NCI-H748 (cell line): ENCODE results near the gene QRFP.

Experiments used
- DNase-seq: peaks from one replicate; lab custom pipeline; 2025; ENCODE audit not compliant: unreplicated experiment; lab: John Stamatoyannopoulos, UW

Gene QRFP, protein sequence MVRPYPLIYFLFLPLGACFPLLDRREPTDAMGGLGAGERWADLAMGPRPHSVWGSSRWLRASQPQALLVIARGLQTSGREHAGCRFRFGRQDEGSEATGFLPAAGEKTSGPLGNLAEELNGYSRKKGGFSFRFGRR

DNA sequence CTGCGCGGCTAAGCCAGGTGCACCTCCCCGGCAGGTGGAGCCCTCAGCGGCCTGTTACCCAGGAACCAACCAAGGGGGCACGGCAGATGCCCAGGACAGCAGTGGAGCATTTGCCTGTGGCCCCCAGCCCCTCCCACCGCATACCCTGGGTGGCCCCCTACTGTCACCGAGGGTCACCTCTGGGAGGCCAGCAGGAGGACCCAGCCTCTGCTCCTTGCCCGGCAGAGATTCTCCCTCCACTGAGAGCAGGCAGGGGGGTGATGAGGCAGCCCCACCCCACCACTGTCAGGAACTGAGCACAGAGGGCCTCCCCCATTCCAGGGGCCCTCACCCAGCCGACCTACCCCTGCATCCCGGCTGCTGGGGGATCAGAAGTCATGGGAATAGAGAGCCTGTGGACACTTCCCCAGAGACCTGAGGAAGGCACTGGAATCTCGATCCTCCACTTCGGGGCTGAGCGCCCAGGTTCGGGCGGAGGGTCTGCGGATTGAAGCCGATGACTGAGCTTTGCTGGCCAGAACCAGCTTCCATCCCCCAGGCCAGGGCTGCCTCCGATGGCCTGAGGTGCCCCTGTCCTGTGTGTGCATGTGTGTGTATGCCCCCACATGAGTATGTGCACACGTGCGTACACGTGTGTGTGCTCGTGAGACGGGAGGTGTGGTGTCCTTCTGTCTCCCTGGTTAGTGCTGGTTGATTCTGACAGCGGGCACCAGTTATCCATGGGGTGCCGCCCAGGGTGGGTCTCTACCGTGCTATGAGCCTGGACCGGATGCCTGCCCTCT lies at the start of gene QRFP:
Gene QRFP, minus strand, starts transcription at position 580 of the 782 bp plus-strand sequence. CDS start 2,974 bp downstream, outside the sequence.
- DNase-seq: peak; percentile 20

DNA sequence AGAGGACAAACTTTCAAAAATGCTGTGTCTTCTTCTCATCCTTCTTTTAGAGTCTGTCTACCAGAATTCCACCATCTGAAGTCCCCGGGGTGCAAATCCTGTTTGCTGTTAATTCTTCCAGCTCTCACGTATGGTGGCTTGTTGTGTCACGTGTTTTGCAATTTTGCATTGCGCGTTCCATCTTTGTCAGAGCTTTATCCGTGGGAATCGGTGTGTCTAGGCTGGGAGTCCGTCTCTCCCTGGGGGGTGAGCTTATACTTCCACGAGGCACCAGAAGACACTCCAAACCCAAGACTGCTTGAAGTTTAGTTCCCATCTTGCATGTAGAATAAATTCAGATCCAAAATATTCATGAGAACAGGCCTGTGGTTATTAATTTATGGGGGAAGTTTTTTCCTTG lies 48.6 kb upstream of the QRFP start:
- DNase-seq: no peak

DNA sequence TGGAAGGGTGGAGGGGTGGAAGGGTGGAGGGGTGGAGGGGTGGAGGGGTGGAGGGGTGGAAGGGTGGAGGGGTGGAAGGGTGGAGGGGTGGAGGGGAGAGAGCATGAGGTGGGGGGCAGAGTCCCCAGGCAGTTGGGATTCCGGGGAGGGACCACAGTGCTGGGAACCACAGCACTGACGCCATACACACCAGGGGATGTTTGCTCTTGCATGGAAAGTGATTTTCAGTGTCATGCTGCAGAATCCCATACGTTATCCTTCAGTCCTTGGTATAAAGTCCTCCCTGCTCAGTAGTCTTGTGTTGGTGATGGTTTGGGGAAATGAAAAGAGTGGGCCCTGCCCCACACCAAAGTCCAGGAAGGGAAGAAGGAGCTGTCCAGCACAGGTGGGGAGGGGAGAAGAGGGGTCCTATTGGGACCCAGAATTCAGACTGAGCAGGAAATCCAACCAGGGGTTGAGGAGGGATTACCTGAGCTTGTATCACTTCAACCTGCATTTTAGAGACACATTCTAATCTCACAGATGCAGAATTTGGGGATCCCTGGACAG lies 48.0 kb upstream of the QRFP start:
- peak; percentile 35 for DNase-seq

DNA sequence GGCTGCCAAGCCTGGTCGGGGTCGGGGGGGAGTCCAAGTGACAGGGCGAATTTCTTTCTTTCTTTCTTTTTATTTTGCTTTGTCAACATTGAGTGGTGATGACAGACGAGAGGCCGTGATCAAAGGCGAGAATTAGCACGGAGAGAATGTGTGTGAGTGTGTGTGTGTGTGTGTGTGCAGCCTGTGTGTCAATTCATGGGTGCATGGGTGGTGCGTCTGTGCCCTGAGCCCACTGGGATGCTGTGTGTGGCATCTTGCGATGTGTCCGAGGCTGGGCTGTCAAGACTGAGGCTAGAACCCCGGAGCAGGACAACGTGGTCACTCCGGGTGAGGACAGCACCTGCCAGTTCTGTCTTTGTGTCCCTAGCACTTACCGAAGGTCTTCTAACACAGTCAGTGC lies 47.2 kb upstream of the QRFP start:
- DNase-seq: no peak

DNA sequence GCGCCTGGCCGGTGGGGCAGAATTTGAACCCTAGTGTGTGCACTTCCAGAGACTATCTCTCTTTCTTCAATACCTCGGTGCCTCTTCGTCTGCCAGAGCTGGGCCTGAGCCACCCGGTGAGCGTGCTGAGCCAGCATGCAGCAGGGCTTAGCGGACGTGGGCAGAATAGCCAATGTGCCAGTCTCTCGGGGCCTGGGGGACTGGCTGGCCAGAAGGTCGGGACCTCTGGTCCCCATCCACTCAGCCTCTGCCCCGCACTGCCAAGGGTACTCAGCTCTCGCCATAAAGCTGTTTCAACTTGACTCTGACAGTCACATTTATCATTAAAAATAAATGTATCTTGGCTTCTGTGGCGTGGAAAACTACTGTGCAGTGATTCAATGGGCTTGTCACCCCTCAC lies 46.6 kb upstream of the QRFP start:
- no peak for DNase-seq

DNA sequence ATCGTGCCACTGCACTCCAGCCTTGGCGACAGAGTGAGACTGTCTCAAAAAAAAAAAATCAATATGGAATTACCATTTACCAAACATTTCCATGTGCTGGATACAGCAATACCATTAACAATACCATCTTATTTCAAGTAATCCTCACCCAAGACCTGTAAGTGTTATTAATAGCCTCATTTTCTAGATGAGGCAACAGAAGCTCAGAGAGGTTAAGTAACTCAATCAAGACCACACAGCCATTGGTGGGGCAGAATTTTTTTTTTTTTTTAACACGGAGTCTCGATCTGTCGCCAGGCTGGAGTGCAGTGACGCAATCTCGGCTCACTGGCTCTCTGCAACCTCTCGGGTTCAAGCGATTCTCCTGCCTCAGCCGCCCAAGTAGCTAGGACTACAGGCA lies 46.1 kb upstream of the QRFP start:
- DNase-seq: no peak

DNA sequence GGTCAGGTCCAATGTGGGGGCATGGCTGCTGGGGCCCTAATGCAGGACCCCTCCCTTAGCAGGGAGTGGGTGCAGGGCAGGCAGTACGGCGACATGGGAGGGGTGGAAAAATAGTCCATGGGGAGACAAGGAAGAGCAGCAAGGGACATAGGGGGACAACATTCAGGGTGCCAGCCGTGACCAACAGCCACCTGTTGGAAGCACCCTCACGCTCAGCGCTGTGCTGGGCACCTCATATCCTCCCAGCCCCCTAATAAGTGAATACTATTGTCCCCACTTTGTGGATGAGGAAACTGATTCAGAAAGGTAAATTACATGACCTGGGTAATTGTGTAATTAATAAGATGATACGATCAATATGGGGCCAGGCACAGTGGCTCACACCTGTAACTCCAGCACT lies 45.5 kb upstream of the QRFP start:
- no peak for DNase-seq

DNA sequence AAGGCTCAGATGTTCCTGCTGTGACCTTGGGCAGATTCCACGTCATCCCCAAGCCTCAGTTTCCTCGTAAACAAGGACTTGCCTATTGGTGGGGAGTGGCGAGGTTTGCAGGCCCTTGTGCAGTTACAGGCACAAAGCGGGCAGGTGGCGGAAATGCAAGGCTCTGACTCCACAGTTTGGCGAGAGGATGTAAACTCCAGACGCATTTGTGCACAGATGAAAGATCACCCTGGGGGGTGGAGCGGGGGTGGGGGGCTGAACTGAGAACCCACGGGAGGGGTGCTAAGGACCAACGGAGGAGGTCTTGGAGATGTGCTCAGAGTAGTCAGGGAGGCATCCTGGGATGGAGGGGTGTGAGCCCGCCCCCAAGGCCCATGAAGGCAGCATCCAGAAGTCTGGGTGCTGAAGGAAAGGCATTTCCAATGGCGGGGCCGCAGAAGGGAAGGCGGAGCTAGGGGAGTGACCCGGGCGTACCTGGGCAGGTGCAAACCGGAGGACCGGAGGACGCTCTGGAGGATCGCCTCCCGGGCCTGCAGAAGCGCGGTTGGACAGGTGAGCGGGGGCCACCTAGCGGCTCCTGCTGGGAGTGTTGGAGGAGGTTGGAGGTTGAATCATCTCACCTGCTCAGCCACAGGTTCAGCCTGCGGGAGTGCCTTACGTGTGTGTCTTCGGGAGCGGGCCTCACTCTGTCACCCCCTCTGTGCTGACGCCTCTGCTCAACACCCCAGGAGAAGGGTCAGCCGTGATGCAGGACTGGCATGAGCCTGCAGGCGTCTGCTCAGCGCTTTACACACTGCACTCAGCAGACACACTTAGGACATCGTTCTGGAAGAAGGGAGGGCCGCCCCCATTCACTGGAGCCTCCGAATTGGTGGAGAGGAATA lies 44.3 kb upstream of the QRFP start:
- peak; percentile 95 for DNase-seq

DNA sequence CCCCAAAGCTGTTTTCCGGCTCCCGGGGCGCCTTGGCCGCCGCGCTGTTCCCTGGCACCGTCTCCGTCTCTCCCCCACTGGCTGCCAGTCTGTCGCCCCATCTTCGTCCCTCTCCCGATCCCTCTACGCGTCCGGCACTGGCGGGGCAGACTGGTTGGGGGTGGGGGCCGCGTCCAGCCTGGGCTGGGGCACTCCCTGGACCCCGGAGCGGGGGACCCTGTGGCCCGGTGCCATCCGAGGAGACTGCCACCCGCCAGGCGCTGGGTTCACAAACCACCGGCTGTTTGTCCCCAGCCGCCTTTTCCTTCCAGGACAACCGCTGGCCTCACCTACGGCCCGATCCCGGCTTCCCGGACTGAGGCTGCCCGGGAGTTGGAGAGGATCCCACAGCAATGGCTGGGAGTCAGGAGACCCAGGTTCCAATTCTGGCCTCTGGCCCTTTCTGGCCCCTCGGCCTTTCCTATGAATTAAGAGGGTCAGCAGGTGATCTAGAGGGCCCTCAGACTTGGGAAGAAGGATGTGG lies 43.5 kb upstream of the QRFP start:
- peak; percentile 46 for DNase-seq

DNA sequence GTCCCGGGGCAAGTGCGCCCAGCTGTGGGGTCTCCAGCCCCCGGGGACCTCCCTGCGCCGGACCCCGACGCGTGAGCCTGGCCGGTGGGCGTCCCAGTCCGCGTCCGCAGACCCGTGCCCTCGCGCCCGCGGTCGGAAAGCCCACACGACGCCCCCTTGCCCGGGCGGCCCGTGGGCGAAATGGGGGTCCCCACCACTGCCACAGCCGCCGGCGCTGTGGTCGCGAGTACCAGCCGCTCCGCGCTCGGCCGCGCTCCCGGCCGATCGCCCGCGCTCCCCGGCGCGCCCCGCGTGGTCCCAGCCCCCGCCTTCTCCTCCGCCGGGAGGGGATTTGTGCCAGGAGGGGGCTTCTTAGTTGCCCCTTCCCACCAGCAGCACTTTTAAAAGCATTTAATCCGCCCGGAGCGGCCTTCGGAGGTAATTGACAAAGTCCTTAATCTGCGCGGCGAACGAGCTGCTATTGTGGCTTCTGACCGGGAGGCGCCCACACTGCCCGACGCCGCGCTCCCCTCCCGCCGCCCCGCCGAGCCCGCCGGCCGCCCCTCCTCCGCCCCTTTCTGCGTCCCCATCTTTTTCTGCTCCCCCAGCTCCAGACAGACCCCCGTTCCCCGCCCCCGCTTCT lies 42.9 kb upstream of the QRFP start:
- DNase-seq: peak; percentile 54

DNA sequence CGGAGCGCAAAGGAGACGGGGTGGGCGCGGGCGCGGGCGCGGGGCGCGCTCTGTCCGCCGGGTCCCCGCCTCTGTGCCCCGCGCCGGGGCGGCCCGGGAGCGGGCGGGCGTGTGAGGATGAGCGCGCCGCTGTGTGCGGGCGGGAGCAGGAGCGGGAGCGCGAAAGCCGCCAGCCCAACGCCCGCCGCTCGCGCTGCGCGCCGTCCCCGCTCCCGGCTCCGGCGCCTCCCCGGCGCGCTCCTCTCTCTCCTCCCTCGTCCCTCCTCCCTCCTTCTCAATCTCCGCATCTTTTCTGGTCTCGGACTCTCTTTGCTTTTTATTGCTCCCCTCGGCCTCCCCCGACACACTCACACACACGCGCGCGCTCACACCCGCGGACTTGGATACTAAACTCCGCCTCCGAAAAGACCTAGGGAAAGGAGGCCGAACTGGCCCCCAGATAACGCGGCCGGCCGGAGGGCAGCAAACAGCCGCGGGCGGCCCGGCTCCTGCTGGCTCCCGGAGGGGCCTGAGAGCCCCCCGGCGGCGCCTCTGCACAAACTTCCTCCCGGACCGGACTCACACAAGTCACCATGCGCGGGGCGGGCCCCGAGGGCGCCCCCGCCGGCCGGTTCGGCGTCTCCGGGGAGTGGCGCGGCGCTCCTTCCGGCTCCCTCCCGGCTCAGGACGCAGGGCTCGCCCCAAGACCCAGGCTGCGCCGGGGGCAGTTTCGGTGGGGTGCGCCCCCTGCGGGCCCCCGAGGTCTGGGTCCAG lies 42.2 kb upstream of the QRFP start, which contains the start of gene FIBCD1:
Gene FIBCD1, minus strand, starts transcription at position 596 of the 753 bp plus-strand sequence. CDS start 640 bp downstream, outside the sequence.
- DNase-seq: peak; percentile 72

DNA sequence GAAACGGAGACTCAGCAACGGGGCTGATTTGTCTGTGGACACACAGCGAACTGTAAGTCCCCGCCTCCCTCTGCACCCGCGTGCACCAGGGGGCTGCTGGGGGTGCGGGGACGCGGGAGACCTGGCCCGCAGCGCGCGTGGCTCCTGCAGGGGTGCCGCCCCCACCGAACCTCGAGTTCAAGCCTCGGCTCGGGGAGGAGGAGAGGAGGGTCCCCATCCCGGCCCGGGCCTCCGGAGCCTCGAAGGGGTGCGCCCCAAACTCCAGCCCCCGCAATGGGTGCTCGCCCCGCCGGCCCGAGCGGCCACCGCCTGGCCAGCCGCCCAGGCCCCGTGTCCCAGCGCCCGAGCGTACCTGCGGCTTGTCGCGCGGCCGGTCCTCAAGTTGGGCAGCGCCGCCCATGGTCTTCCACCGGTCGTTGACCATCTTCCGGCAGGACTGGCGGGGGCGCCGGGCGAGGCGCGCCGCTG lies 41.6 kb upstream of the QRFP start:
- DNase-seq: peak; percentile 71

DNA sequence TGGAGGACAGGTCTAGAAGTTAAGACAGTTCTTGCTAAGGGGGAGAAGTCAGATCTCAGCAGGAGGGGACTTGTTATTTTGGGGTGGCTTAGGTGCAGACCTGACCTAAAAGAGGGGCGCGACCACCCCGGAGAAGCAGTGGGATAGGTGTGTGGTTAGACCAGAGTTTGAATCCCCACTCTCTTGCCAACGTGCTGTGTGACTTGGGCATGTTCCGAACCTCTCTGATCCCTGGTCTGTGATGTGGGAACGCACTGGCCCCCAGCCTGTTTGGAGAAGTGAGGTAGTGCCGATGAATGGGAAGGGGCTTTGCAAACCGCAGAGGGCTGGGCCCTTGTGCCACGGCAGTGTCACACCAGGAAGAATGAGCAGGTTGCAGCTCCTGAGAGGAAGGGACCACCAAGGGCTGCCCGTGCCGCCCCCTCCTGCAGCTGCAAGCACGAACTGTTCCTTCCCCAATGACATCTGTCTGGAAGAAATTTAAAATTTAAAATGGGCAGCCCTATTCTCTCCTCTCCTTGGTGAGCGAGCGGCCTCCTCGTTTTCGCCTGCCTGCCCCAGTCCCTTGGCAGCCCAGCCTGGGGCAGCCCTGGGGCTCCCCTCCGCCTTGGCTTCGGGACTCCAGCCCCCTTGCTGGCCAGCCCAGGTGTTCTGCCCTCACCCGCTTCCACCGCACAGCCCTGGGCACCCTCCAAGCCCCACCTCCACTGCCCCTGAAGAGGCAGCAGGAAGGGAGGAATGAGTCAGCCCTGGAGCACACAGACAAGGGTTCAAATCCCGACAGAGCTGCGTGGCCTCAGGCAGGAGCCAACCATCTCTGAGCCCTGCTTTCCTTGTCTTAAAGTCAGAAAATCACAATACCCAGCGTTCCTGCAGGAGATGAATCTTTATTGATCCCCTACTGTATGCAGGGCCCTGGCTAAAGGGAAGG lies 40.8 kb upstream of the QRFP start:
- no peak for DNase-seq

DNA sequence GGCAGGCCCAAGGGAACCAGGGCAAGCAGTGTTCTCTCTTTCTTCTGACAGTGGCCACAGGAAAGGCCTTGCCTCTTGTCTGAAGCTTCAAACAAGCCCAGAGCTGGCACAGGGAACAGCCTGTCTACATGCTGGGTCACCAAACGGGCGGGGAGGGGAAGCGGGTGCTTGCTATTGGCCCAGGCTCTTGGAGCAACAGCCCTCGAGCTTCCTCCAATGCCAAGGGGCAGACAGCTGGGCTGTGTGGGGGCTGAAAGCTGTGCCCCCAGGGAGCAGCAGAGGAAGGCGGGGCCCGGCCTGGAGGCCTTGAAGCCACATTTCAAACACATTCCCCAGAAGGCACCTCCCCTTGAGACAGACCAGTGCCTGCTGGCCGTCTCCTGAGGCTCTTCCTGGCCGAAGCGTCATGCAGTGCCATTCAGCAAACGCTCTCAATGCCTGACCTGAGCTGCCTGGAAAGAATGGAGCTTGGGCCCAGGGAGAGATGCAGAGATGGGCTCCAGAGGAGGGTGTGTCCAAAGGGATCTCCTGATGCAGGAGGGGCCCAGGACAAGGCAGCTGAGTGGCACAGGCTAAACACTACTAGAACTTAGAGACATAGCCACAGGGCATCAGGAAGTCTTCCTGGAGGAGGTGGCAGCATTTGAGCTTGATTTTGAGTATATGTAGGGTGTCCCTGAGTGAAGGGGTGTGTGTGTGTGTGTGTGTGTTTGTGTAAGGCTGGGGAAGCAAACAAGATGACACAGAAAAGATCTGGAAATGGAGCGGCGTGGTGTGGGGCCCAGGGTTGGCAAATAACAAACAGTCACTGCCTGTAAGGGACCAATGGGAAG lies 39.9 kb upstream of the QRFP start:
- no peak for DNase-seq

DNA sequence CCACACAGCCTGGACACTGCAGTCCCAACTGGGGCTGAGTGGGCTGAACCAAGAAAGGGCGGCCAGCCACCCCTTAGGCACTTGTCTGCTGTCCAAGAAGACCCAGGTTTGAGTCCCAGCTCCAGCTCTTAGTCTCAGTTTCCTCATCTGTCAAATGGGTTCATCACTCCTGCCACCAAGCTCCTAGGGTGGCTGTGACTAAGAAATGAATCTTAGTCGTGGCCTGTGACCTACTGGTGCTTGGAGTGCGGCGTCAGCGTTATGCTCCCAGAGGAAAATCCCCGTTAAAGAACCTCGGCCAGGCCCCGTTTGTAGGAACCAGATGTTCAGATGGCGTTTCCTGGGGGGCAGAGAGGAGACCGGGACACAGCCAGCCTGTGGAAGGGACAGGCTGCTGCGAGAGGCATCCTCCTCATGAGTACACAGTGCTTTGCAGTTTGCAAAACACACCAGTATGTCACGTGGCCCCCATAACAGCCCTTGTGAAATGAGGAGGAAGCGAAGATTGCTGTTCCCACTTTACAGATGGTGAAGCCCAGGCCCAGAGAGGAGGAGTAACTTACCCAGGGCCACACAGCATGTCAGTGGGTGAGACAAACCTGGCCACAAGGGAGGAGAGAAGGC lies 39.1 kb upstream of the QRFP start:
- DNase-seq: no peak

DNA sequence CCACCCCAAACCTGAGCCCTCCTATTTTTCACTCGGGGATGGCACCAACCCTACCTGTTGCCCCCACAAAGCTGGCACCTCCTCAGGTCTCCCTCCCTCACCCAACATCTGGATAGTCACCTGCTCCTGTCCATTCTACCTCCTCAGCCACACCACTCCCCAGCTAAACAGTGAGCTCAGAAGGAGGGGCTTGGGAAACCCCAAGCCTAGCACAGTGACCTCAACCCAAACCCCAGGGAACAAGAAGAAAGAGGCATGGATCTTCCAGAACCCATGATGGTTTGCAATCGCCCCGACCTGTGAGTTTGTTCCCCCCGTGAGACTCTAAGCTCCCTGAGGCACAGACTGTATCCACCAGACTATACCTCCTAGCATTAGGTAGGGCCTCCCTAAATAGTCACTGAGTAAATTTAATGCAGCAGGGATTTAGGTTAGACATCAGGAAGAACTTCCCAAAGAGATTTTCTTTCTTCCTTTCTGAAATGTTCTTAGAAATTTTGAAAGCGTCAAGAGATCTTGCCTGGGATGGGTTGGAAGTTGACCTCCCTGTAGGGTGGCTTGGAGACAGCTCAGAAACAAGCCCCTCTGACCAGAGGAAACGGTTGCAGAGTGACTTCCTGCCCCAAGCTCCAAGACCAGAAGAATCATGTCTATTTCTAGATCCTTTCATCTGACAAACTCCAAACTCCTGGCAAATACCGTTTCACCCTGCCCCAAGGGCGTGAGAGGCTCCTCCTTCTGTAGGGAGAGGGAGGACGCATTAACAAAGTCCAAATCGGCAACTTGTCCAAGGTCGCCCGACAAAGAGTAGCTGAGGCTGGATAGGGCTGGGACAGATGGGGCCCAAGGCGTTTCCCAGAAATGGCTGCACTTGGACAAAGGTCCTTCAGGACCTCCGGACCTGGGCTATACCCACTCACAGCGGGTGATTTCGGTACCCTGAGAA lies 38.4 kb upstream of the QRFP start:
- DNase-seq: no peak
